NB4 (cell line): ENCODE measurements around the gene CFL1.
"Not testable (repeated sequence)": the region's sequence is repeated elsewhere in the genome, so short reads cannot be mapped to it uniquely, and the experiment has no call there.

ENCODE experiments used
- DNase-seq: peaks from one replicate; pipeline ENCODE4 v3.0.0; 2010; ENCODE audit warnings: low read depth
- H3K4me3 ChIP-seq: one replicate; pipeline ENCODE4 v1.5.1; 2011; ENCODE audit warnings: mild to moderate bottlenecking, low read depth, low read length, moderate library complexity
- MYC ChIP-seq: IDR thresholded peaks from 2 replicates; pipeline ENCODE4 v1.6.1; 2011; ENCODE audit warnings: low read depth, low read length
- POLR2A ChIP-seq: IDR thresholded peaks from 2 replicates; pipeline ENCODE4 v1.6.1; 2011; ENCODE audit warnings: mild to moderate bottlenecking; ENCODE audit not compliant: insufficient read length; ENCODE audit errors: extremely low read depth
- TF ChIP-seq, protein P1 (sequence below): IDR thresholded peaks from 2 replicates; pipeline ENCODE4 v1.6.1; 2011; ENCODE audit warnings: low read depth, low read length
- TF ChIP-seq, protein P2 (sequence below): IDR thresholded peaks from one replicate; pipeline ENCODE4 v1.5.1; 2012; ENCODE audit warnings: low read depth, low read length

Gene CFL1

DNA sequence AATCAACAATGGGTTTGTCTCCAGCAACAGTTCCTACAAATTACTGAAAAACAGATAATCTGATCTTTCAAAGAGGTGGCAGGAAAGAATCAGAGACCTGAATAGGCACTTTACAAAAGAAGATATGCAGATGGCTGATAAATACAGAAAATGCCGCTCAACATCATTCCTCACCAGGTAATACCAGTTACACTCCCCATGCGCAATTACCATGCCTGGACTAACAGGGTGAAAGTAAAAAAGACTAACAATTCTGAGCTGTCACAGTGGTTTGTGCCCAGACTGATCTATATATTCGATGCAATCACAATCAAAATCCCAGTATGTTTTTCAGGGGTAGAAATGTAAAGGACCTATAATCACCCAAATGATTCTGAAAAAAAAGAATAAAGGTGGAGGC, 14.2 kb downstream of the CFL1 start:
- no peak for DNase-seq
- H3K4me3 ChIP-seq = no peak overlapping the region
- TF ChIP-seq POLR2A (no peak), MYC (no peak)
- TF ChIP-seq, protein P1, sequence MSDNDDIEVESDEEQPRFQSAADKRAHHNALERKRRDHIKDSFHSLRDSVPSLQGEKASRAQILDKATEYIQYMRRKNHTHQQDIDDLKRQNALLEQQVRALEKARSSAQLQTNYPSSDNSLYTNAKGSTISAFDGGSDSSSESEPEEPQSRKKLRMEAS = no peak
- TF ChIP-seq, protein P2, sequence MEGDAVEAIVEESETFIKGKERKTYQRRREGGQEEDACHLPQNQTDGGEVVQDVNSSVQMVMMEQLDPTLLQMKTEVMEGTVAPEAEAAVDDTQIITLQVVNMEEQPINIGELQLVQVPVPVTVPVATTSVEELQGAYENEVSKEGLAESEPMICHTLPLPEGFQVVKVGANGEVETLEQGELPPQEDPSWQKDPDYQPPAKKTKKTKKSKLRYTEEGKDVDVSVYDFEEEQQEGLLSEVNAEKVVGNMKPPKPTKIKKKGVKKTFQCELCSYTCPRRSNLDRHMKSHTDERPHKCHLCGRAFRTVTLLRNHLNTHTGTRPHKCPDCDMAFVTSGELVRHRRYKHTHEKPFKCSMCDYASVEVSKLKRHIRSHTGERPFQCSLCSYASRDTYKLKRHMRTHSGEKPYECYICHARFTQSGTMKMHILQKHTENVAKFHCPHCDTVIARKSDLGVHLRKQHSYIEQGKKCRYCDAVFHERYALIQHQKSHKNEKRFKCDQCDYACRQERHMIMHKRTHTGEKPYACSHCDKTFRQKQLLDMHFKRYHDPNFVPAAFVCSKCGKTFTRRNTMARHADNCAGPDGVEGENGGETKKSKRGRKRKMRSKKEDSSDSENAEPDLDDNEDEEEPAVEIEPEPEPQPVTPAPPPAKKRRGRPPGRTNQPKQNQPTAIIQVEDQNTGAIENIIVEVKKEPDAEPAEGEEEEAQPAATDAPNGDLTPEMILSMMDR = no peak

DNA sequence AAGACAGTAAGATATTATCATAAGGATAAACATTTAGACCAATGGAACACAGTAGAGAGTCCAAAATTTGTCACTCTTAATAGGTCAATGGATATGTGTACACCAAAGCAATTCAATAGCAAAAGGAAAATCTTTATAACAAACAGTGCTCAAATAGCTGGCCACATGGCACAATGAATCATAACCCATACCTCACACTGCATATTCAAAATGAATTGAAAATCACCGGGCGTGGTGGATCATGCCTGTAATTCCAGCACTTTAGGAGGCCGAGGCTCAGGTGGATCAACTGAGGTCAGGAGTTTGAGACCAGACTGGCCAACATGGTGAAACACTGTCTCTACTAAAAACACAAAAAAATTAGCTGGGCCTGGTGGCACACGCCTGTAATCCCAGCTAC, 15.8 kb downstream of the CFL1 start:
- DNase-seq = no peak
- H3K4me3 ChIP-seq = no peak overlapping the region
- TF ChIP-seq POLR2A (no peak), MYC (no peak)
- TF ChIP-seq, protein P1 = no peak
- TF ChIP-seq, protein P2 = no peak

DNA sequence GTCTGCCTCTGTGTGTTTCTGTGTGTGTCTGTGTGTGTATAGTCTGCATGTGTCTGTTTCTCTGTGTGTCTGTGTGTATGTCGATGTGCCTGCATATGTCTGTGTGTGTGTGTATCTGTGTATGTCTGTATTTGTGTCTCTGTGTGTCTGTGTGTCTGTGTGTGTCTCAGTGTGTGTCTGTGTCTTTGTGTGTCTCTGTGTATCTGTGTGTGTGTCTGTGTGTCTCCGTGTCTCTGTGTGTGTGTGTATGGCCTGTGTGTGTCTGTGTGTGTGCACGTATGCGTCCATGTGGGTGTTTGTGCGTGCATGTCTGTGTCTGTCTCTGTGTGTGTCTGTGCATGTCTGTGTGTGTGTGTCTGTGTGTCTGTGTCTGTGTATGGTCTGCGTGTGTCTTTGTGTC, 23.8 kb downstream of the CFL1 start:
- DNase-seq = no peak
- TF ChIP-seq, protein P2 = no peak
- no peak for TF ChIP-seq POLR2A
- TF ChIP-seq, protein P1 = no peak
- no peak for TF ChIP-seq MYC
- H3K4me3 ChIP-seq = peak overlapping the region; percentile 67

DNA sequence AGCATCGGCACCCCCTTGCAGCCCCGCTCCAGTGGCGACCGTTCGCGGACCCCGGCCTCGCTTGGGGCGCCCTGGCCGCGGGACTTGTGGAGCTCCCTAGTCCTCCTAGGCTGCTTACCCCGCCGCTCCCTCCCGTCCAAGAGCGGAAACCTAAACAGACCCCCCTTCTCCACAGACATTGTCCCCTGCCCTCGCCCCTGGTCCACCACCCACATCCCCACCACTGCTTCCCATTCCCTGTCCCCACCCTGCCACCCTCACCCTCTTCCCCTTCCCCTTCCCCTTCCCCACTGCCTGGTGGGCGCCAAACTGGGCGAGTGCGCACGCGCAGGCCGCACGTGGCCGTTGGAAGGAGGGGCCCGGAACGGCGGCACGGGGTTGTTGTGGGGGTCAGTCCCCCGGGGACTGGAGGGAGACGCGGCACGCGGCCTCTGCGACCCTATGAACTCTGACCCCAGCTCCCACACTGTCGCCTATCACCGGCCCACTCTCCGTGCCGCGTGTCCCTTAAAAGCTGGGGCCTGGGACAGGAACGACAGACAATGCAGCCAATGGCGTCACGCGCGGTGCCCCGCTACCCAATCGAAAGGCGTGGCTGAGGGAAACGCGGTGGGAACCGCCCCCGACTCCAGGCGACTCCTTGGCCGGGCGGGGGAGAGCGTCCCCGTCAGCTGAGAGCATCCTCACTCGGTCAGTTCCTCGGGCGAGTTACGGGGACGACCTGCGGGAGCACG, 24.5 kb downstream of the CFL1 start, which contains the start of gene SNX32:
Gene SNX32 (plus strand): TSS at position 667 of the 734 bp plus-strand sequence. CDS start 103 bp downstream, outside the sequence.
- TF ChIP-seq MYC (no peak), POLR2A (no peak)
- TF ChIP-seq, protein P2 = no peak
- TF ChIP-seq, protein P1 = no peak
- peak; percentile 90 for DNase-seq
- H3K4me3 ChIP-seq = peak within 1 kb of the TSS; percentile 67

DNA sequence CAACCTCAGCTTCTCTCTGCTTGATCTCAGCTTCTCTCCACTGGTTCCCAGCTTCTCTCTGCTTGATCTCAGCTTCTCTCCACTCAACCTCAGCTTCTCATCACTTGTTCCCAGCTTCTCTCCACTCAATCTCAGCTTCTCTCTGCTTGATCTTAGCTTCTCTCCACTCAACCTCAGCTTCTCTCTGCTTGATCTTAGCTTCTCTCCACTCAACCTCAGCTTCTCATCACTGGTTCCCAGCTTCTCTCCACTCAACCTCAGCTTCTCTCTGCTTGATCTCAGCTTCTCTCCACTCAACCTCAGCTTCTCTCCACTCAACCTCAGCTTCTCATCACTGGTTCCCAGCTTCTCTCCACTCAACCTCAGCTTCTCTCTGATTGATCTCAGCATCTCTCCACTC, 25.7 kb downstream of the CFL1 start:
- not testable (repeated sequence) for H3K4me3 ChIP-seq, DNase-seq

DNA sequence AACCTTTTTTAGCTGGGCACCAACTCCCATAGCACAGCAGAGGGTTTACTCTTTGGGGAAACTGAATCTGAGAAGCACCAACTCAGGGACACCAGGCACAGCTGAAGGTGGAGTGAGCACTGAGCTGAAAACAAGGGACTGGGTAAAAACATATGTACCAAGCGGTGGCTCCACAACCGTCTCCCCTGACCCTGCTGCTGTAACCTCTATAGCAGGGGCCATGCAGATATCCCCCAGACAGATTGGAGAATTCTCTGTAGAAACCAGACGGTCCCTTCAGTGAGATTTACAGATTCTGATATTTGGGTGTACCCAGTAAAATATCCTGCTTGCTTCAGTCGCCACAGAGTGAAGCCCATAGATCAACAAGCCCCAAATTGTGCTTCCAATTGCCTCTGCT, 28.5 kb downstream of the CFL1 start:
- no peak for DNase-seq
- TF ChIP-seq MYC (no peak), POLR2A (no peak)
- TF ChIP-seq, protein P2 = no peak
- TF ChIP-seq, protein P1 = no peak
- H3K4me3 ChIP-seq = no peak overlapping the region
